DMS 273 treated with DMSO at 0.1 percent for 48 hours (cell line): ENCODE measurements around the gene KCNRG.
"Not testable (repeated sequence)": the region's sequence is repeated elsewhere in the genome, so short reads cannot be mapped to it uniquely, and the experiment has no call there.

Source experiments
- DNase-seq: peaks from one replicate; lab custom pipeline; 2025; lab: John Stamatoyannopoulos, UW

The KCNRG gene

DNA sequence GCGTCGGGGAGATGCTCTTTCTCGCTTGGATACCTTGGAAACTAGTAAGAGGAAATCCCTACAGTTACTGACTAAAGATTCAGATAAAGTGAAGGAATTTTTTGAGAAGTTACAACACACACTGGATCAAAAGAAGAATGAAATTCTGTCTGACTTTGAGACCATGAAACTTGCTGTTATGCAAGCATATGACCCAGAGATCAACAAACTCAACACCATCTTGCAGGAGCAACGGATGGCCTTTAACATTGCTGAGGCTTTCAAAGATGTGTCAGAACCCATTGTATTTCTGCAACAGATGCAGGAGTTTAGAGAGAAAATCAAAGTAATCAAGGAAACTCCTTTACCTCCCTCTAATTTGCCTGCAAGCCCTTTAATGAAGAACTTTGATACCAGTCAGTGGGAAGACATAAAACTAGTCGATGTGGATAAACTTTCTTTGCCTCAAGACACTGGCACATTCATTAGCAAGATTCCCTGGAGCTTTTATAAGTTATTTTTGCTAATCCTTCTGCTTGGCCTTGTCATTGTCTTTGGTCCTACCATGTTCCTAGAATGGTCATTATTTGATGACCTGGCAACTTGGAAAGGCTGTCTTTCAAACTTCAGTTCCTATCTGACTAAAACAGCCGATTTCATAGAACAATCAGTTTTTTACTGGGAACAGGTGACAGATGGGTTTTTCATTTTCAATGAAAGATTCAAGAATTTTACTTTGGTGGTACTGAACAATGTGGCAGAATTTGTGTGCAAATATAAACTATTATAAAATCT lies 2.7 kb upstream of the KCNRG start:
- no peak for DNase-seq

DNA sequence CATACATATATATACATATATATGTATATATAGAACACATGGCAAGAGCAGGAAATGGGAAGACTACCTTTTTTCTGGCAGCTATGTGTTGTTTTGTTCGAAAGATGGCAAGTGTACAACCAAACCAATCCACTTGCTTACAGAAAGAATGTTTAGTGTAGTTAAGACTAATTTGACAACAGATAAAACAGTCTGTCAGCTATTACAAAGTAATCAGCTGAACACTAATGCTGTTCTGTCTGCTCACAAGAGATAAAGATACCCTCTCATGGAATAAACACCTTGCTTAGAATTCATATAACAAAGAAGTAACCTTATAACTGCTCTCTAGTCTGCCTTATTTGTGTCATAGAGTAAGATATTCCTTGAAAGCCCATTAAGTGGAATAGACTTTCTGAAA lies 858 bp upstream of the KCNRG start:
- no peak for DNase-seq

DNA sequence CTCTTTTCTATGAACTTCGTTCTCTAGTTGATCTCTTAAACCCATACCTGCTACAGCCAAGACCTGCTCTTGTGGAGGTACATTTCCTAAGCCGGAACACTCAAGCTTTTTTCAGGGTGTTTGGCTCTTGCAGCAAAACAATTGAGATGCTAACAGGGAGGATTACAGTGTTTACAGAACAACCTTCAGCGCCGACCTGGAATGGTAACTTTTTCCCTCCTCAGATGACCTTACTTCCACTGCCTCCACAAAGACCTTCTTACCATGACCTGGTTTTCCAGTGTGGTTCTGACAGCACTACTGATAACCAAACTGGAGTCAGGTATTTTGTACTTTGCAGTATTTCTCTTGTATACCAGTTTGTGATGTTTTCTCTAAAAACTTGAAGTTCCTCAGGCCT lies 506 bp downstream of the KCNRG start:
- no peak for DNase-seq

DNA sequence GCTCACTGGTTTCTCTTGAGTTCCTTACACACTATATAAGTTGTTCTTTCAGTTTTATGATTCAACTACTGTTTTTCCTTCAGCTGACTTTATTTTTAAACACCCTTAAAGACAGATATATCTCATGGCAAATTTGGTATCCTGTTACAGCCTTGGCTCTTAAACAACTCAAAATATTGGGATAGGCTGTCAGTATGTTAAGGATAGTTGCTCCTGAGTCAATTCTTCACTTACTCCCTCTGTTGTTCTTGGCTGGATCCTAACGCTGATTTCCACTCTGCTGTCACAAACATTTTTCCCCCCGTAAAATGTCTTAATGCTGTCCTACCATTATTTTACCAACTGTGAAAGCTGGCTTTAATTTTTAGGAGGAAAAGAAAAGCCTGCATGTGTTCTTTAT lies 1.2 kb downstream of the KCNRG start:
- DNase-seq = no peak

DNA sequence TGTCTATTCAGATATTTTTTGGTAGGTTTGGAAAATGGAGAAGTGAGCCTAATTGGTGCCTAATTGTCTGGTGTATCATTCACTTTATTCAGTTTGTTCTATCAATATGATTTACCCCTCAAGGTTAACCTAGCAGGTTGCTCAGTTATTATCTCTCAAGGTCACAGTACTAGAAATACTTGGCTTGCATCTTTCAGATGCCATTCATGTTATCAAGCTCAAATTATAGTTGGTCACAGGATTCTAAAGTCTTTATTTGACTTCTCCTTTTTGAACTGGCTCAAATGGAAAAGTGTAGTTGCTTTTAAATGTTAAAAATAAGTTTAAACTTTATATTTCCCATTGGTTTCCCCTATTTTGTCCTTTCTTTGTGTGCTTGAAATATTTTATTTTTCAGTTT lies 2.6 kb downstream of the KCNRG start:
- no peak for DNase-seq

DNA sequence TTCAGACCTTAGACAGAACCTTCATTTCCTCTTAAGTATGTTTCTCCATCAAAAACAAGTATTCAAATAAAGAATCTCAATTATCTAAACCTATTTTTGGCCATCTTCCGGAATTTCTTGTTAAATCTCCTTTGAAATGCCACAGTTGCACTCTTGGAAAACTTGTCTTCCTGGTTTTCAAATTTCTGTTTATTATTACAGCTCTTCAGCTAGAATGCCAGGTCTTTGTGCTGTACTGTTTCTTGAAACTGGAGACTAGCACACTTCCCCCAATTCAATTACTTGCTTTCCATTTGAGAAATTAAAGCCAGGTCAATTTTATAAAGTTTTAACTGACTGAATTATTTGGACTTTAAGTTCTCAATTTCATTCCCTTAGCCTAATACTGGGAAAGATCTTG lies 10.2 kb downstream of the KCNRG start:
- DNase-seq = no peak

DNA sequence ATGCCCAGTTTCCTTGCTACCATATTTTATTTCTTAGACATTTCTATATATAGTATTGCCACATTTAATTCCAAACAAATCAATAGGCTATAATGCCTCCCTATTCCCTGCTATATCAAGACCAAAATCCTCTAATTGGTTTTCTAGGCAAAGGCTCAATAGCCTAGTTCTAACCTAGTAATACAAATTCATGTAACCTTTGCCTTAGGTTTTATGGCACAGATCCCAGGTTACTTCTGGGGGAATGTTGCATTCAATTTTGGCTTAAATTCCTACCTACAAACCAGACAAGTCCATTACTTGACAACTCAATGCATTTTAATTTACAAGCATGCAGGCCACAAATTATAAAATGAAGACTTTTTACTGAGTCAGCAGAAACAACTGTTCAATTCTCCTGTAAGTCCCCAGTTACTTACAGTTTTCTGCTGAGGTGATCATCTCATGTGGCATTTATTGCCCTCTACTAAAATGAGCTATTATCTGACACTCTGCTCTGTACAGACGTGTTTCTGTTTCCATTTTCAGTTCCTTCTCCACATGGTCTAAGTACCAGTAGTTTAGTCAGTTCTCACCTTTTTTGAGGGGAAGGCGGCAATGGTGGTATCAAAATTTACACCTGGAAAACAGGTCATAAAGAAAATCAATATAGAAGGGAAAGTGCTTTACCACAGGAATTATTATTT lies 11.7 kb downstream of the KCNRG start:
- DNase-seq = no peak

DNA sequence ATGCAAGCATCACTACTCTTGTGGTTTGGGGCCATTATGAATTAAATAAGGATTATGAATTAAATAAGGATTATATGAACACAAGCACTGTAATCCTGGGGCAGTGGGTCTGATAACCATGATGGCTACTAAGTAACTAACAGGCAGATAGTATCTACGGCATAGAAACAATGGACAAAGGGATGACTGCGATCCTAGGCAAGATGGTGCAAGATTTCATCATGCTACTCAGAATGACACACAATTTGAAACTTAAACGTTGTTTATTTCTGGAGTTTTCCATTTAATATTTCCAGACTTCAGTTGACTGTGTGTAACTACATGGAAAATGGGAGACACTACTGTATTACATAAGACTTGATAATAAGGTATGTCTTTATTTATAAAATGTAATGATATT lies 15.1 kb downstream of the KCNRG start:
- DNase-seq = no peak

DNA sequence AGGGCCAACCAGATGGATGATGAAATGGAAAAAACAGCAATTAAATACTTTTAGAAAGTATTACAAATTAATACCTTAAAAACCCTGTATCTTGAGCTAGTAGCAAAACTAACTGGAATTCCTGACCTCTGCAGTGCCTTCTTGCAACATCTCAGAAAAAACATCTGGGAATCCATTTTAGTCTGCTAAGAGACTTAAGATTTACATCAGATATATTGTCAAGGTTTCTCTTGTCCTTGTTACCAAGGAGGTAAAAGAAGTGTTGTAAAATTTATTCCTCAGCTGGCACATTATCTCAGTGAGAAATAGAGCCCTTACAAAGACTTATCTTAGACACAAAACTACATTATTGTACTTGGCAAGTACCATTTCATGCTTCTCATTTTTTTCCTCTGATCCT lies 18.5 kb downstream of the KCNRG start:
- no peak for DNase-seq

DNA sequence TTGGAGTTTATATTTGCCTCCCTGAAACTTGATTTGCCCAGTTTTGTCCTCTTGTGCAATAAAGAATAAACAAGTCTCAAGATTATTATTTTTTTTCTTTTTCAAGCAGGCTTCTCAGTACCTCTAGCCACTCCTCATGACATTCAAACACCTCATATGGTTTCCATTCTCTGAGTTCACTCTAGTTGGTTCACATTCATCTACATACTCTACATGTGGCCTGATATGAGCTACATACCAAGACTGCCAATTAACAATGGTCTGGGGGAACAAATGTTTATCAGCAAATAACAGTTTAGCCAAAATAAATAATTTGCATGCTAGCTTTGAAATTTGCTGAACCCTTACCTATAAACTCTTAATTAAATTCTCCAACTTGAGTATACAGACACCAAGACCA lies 22.5 kb downstream of the KCNRG start:
- no peak for DNase-seq

DNA sequence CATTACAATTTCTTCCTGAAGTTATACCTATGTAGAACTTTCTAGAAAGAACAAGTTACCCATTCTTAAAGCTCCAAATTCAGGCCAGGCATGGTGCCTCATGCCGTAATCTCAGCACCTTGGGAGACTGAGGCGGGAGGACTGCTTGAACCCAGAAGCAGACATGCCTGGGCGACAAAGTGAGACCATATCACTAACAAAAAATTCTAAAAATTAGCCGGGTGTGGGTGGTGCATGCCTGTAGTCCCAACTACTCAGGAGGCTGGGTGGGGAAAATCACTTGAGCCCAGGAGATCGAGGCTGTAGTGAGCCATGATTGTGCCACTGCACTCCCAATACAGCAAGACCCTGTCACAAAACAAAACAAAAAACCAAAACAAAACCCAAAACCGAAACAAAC lies 23.0 kb downstream of the KCNRG start:
- DNase-seq = no peak

DNA sequence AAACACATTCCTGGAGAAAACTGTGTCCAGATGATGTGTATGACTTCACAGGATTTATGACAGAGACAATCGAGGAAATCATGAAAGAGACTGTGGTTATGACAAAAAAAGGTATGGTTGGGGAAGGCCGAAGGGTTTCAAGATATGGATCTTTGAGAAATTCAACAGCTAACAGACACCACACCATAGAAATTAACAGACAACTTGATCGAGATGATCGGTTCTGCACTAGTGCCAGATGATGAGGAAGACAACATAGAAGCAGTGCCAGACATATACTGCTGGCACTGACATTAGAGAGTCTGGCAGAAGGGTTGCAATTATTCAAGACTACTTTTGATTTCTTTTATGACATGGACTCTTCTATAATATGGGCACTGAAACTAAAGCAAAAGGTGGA lies 37.2 kb downstream of the KCNRG start:
- no peak for DNase-seq

DNA sequence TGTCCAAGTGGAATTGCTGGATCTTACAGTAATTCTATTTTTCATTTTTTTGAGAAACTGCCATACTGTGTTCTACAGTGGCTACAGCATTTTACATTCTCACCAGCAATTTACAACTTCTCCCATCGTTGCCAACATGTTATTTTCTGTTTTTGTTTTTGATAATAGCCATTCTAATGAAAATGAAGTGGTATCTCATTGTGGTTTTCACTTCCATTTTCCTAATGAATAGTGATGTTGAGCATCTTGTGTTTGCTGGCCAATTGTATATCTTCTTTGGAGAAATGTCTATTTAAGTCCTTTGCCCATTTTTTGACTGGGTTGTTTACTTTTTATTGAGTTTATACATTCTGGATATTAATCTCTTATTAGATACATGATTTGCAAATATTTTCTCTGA lies 38.6 kb downstream of the KCNRG start:
- DNase-seq = no peak

DNA sequence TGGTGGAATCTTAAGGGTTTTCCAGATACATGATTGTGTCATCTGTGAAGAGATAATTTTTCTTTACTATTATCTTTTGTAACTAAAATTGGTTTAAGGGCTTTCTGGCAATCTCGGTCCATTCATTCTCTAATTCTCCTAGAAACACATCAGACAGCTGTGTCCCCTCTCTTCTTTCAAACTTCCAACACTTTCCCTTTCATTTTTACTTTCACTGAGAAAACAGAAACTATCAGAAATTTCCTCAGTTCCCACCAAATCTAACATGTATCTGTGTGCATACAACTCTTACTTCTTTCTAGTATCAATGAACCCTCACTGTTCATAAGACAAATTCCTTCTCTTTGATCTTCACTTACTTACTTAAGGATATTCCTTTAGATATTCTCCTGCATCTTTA lies 40.2 kb downstream of the KCNRG start:
- no peak for DNase-seq

DNA sequence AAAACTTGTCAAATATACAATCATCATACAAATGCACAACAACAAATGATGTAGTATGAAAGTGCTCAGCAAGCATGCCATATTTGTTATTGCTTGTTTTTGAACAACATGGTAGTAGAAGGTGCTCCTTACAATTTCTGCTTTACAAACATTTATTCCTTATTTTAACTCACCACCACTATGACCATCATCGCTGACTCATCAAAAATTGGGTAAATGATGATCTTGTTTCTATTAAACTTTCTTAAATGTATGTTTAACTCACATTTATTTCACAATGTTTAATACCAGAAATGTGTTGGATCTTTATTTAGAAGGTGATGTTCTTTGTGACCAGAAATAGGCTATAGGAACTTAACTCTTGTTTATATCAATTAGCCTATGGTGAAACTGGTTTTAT lies 45.5 kb downstream of the KCNRG start:
- no peak for DNase-seq

DNA sequence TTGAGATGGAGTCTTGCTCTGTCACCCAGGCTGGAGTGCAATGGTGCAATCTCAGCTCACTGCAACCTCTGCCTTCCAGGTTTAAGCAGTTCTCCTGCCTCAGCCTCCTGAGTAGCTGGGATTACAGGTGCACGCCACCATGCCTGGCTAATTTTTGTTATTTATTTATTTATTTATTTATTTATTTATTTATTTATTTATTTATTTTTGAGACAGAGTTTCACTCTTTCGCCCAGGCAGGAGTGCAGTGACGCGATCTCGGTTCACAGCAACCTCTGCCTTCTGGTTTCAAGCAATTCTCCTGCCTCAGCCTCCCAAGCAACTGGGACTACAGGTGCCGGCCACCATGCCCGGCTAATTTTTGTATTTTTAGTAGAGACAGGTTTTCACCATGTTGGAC lies 47.1 kb downstream of the KCNRG start:
- DNase-seq = not testable (repeated sequence)

DNA sequence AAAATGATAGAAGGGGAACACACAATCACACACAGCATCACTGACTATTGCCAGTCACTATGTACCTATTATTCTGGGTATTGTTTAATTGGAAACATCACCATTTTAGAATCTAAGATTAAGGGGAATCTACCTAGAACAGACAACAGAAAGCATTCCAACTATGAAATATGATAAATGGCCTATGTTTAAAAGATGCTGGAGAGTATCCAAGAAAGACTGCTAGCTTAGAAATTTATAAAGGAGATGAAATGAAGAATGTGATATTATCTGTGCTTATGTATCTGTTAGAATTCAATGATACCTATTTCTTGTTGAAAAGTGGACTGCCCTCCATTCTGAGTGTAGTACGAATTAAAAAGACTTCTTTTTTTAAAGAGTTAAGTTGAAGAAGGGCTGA lies 50.5 kb downstream of the KCNRG start:
- DNase-seq = no peak

DNA sequence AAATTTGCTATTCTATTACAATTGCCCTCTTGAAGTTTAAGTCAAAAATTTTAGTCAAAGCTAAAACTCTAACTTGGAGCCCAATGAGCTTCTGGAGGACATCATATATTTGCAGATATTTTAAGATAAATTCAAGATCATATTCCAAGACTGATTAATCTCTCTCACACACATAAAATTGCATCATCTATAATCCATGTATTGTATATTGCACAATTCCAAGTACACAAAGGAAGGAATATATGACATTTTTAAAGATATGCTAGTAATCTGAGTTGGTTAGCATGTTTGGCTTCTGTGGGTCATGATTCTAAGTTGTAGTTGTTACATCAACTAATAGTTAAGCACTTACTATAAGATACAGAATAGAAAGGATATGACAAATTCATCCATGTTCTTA lies 53.3 kb downstream of the KCNRG start:
- no peak for DNase-seq

DNA sequence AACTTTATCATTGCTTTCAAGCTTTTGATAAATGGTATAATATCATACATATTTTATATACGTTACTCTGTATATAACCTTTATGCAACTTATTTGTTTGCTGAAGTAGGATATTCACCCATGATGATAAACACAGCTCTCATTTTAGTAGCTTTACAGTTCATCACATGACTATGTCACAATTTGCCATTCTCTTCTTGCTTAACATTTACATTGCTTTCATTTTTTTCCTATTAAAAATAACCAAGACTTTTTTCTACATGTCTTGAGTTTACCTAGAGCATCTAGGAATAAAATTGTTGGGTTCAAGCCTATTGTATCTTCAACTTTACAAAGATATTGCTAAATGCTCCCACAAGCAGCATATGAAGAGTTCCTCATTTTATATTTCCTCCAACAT lies 54.0 kb downstream of the KCNRG start:
- no peak for DNase-seq

DNA sequence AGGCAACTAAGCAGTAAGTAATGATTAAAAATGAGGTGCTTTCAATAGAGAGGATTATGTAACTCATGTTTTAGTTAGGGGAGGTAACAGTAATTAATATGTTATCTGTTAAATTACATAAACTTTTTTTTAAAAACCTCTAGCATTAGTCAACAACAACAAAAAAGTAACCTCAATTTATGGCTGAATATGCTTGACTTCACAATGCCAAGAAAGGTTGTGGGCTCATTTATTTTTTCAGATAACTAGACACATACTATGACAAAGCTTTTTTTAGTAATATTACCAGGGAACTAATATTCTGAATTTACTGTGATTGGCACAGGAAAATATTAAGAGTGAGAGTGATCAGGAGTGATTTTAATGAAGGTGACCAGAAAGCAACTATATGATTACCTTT lies 54.9 kb downstream of the KCNRG start:
- no peak for DNase-seq
